ENCODE data around the gene GGNBP2. TPM values are rescaled to one million over a fixed set of nuclear protein-coding genes. Genes with fewer than 3 reads are reported as not detected.

GGNBP2 gene
- 35.1 and 35.8 TPM in 2 replicates for total RNA-seq (2021; fragmentation: NEBNext Ultra II Directional; extraction: Animal tissue kit (Norgen Biotek cat#: 25700))
- polyA plus RNA-seq (2011; rRNA removed) = 29.2 and 29.7 TPM in 2 replicates
- 39.6 TPM for polyA plus RNA-seq (2011; cell fraction: cytosol; rRNA removed)
- 39.0 TPM for polyA plus RNA-seq (2011; cell fraction: nucleus; rRNA removed)
- polyA plus RNA-seq (2012, experiment 1 of 2) = 30.6 to 40.3 TPM (median 34.1 TPM) in 4 replicates
- 3.3 TPM for polyA plus RNA-seq (2012, experiment 2 of 2)
- polyA plus RNA-seq (2013, experiment 1 of 2) = 35.1 TPM
- polyA plus RNA-seq (2013, experiment 2 of 2) = 34.0 TPM
- polyA minus RNA-seq (2011; rRNA and poly(A)+ RNA removed) = 81.9 and 84.1 TPM in 2 replicates
- 16.6 TPM for polyA minus RNA-seq (2011; cell fraction: cytosol; rRNA and poly(A)+ RNA removed)
- 43.9 TPM for polyA minus RNA-seq (2011; cell fraction: nucleus; rRNA and poly(A)+ RNA removed)
- long read RNA-seq, experiment 1, partial matches to known transcripts = 8 of 14 reads
- long read RNA-seq, experiment 1, other reads (novel, unspliced or antisense) = 4 of 14 reads
- long read RNA-seq, experiment 2, partial matches to known transcripts = 28 of 47 reads
- long read RNA-seq, experiment 2, other reads (novel, unspliced or antisense) = 17 of 47 reads

GRCh38 chr17:36544307-36545076, at the start of gene GGNBP2:
Gene GGNBP2 (plus strand): TSS chr17:36544919. CDS start chr17:36545725, 806 bp downstream.
- DNase-seq (ENCODE audit: low read depth in 1 of 2, low spot score in 2 of 2) (peak; percentile 46 to 95), FAIRE-seq (no peak)
- H3K9me3 ChIP-seq (ENCODE audit: insufficient read depth in 2 of 2, low read depth in 1 of 2, low read length in 1 of 2) = no peaks in the 10 kb centered on the region
- H2BK20ac ChIP-seq (ENCODE audit: low read length) = no peak within 1 kb of the TSS
- H2BK12ac ChIP-seq (ENCODE audit: low read depth, low read length) = 0 out of 2 replicates have a peak within 1 kb of the TSS, but pooled peaks have one; percentile 75
- no peak within 1 kb of the TSS for H3K23ac ChIP-seq (ENCODE audit: insufficient read length)
- H3K4me3 ChIP-seq (ENCODE audit: extremely low read depth in 1 of 4, insufficient read depth in 2 of 4, low read depth in 3 of 4, low read length in 4 of 4) = peak within 1 kb of the TSS; percentile 73 to 99 (median 93)
- no peaks in the 10 kb centered on the region for H3K27me3 ChIP-seq (replicated peaks in 1 of 4; ENCODE audit: control insufficient read depth in 3 of 4, extremely low read depth in 1 of 4, insufficient read depth in 3 of 4, low read length in 3 of 4)
- H3K36me3 ChIP-seq (ENCODE audit: control insufficient read depth in 2 of 4, insufficient read depth in 4 of 4, low read length in 3 of 4) = no peaks in the 10 kb centered on the region
- 3% methylated on average over 27 of the region's 71 CpGs; no CpG with 5 or more reads in 1 of the 2 experiments for WGBS, 2 experiments (ENCODE audit: extremely low coverage in 1 of 2, insufficient coverage in 1 of 2, insufficient read length in 1 of 2, insufficient replicate concordance in 2 of 2, low coverage in 1 of 2, low lambda C conversion rate in 2 of 2, missing lambda C conversion rate in 1 of 2)
- H3K4ac ChIP-seq (replicated peaks; ENCODE audit: insufficient read length, low read depth, low read length) = no peak within 1 kb of the TSS
- peaks cover 6% of the 10 kb centered on the region for H3K79me1 ChIP-seq (ENCODE audit: low read depth, low read length)
- peak within 1 kb of the TSS; percentile 92 for H2AFZ ChIP-seq (ENCODE audit: low read length)
- peak within 1 kb of the TSS; percentile 52 for H3K56ac ChIP-seq (replicated peaks; ENCODE audit: insufficient read length, low read depth, low read length)
- H3K4me1 ChIP-seq (replicated peaks in 1 of 4; ENCODE audit: control insufficient read depth in 3 of 4, insufficient read depth in 4 of 4, low read length in 3 of 4) = peaks cover 0 to 5% (median 1%) of the 10 kb centered on the region in 4 experiments; a peak in 2 of 7 replicates
- ChIA-PET POLR2A (ENCODE audit: partially characterized antibody) (interaction anchor here (0.9 to 4.1 kb wide), 7 partner anchors 9 to 67 kb away, joined by 3 to 101 read pairs (median 5); partner anchors contain the start of genes DHRS11, MYO19 and PIGW), CTCF (ENCODE audit: partially characterized antibody) (interaction anchor here (0.8 kb wide), 1 partner anchor 30 kb away, joined by 3 read pairs; no protein-coding TSS in a partner anchor)
- H3K4me2 ChIP-seq (ENCODE audit: insufficient read depth in 1 of 2, low read depth in 2 of 2, low read length in 2 of 2) = peak within 1 kb of the TSS; percentile 93 to 94
- peak within 1 kb of the TSS; percentile 94 for H4K8ac ChIP-seq (ENCODE audit: extremely low read depth, insufficient read depth, low read length)
- peak within 1 kb of the TSS; percentile 95 for H4K91ac ChIP-seq (replicated peaks; ENCODE audit: insufficient read length, low read length)
- H4K5ac ChIP-seq (ENCODE audit: insufficient read length, low read depth, low read length) = peak within 1 kb of the TSS; percentile 98
- H3K27ac ChIP-seq (ENCODE audit: low read depth, low read length) = peak within 1 kb of the TSS; percentile 94
- no peak within 1 kb of the TSS for H2BK120ac ChIP-seq (replicated peaks; ENCODE audit: low read depth, low read length)
- peak within 1 kb of the TSS; percentile 90 for H3K18ac ChIP-seq (ENCODE audit: extremely low read depth, low read length)
- H2BK5ac ChIP-seq (ENCODE audit: low read depth, low read length) = peak within 1 kb of the TSS; percentile 92
- peak within 1 kb of the TSS; percentile 37 for H3K14ac ChIP-seq (ENCODE audit: insufficient read length)
- H3K79me2 ChIP-seq (ENCODE audit: control insufficient read depth in 1 of 2, insufficient read depth in 2 of 2, low read length in 2 of 2) = peaks cover 6 to 42% of the 10 kb centered on the region in 2 experiments; a peak in 3 of 4 replicates
- peaks cover 0 to 5% of the 10 kb centered on the region in 2 experiments for H4K20me1 ChIP-seq (replicated peaks in 1 of 2; ENCODE audit: control insufficient read depth in 1 of 2, insufficient read depth in 2 of 2, low read length in 2 of 2)
- 0 out of 2 replicates have a peak within 1 kb of the TSS, but pooled peaks have one; percentile 68 for H2AK5ac ChIP-seq (ENCODE audit: low read depth, low read length)
- H3K9ac ChIP-seq (replicated peaks in 1 of 4; ENCODE audit: extremely low read depth in 1 of 4, low read depth in 3 of 4, low read length in 3 of 4) = peak within 1 kb of the TSS; percentile 84 to 92 (median 89)
- peaks cover 12% of the 10 kb centered on the region for H3K23me2 ChIP-seq (ENCODE audit: low read depth, low read length)
- H2BK15ac ChIP-seq (ENCODE audit: low read length) = peak within 1 kb of the TSS; percentile 61; the same call in 1 of the 2 replicates
- TF ChIP-seq POLR2AphosphoS5 (IDR thresholded peaks at IDR 0.05; ENCODE audit: low read depth, low read length) = peak; percentile 69; the same call in 1 of the 2 replicates
- TF ChIP-seq RBBP5 (IDR thresholded peaks at IDR 0.05; ENCODE audit: borderline replicate concordance, low read depth, low read length) = peak; percentile 51; the same call in 1 of the 2 replicates
- no peak for TF ChIP-seq NANOG (IDR thresholded peaks at IDR 0.05; ENCODE audit: insufficient read depth, low read depth, low read length, poor library complexity, severe bottlenecking)
- TF ChIP-seq SUZ12 (IDR thresholded peaks at IDR 0.05; ENCODE audit: low read length) = no peak
- peak; percentile 60; the same call in 1 of the 2 replicates for TF ChIP-seq TAF1 (IDR thresholded peaks at IDR 0.05; ENCODE audit: low read depth, low read length)
- peak; percentile 68 for TF ChIP-seq PHF8 (conservative IDR thresholded peaks at IDR 0.05; ENCODE audit: low read depth, low read length)
- TF ChIP-seq RNF2 (IDR thresholded peaks at IDR 0.05; ENCODE audit: borderline replicate concordance, low read depth, low read length, missing control alignments, poor library complexity, severe bottlenecking) = no peak
- TF ChIP-seq BACH1 (IDR thresholded peaks at IDR 0.05; ENCODE audit: low read length) = peak; percentile 32; the same call in 1 of the 2 replicates
